HG03159 (cell line): ENCODE results near the gene RRH.
"Not testable (repeated sequence)": the region's sequence is repeated elsewhere in the genome, so short reads cannot be mapped to it uniquely, and the experiment has no call there.

Source experiments
- ATAC-seq: cut with Tn5 transposase; IDR thresholded peaks from one replicate; pipeline ENCODE4 v1.9.1; 2021; ENCODE audit warnings: mild to moderate bottlenecking, moderate library complexity; ENCODE audit not compliant: unreplicated experiment

The RRH gene

GRCh38 chr4:109827672-109828071 lies at the start of gene RRH:
Gene RRH, plus strand, starts transcription at chr4:109827972. Its CDS starts 56 bp downstream, at chr4:109828028.
- ATAC-seq = no peak

GRCh38 chr4:109782092-109782491 lies 45.7 kb upstream of the RRH start:
- ATAC-seq = not testable (repeated sequence)

- no peak for ATAC-seq
Observed at GRCh38 chr4:109786846-109787245, 40.9 kb upstream of the RRH start.

GRCh38 chr4:109787807-109788206 lies 40.0 kb upstream of the RRH start:
- no peak for ATAC-seq

GRCh38 chr4:109795059-109795458 lies 32.7 kb upstream of the RRH start:
- ATAC-seq = no peak

- ATAC-seq = no peak
Observed at GRCh38 chr4:109798866-109799265, 28.9 kb upstream of the RRH start.

- no peak for ATAC-seq
Observed at GRCh38 chr4:109801099-109801789, 26.5 kb upstream of the RRH start.

GRCh38 chr4:109801895-109802319 lies 25.9 kb upstream of the RRH start, which contains the start of gene CFI:
Gene CFI, minus strand, starts transcription at chr4:109801999. Its CDS starts 28 bp downstream, at chr4:109801971.
- ATAC-seq = no peak

GRCh38 chr4:109803924-109804571 lies 23.7 kb upstream of the RRH start:
- peak; percentile 77 for ATAC-seq

- ATAC-seq = no peak
Observed at GRCh38 chr4:109809655-109810054, 18.1 kb upstream of the RRH start.

- no peak for ATAC-seq
Observed at GRCh38 chr4:109810552-109811387, 17.0 kb upstream of the RRH start.

GRCh38 chr4:109811707-109812106 lies 16.1 kb upstream of the RRH start:
- ATAC-seq = no peak

GRCh38 chr4:109815151-109816081 lies 12.4 kb upstream of the RRH start, which contains the start of gene GAR1:
Gene GAR1, plus strand, starts transcription at chr4:109815762. Its CDS starts 403 bp downstream, at chr4:109816165.
- ATAC-seq = peak; percentile 98

- no peak for ATAC-seq
Observed at GRCh38 chr4:109816082-109816442, 11.7 kb upstream of the RRH start.

- ATAC-seq = no peak
Observed at GRCh38 chr4:109816894-109817293, 10.9 kb upstream of the RRH start.

- ATAC-seq = no peak
Observed at GRCh38 chr4:109818268-109818667, 9.5 kb upstream of the RRH start.

GRCh38 chr4:109820563-109820962 lies 7.2 kb upstream of the RRH start:
- no peak for ATAC-seq

GRCh38 chr4:109821185-109821584 lies 6.6 kb upstream of the RRH start:
- ATAC-seq = no peak

- peak; percentile 56 for ATAC-seq
Observed at GRCh38 chr4:109826719-109827118, 1.1 kb upstream of the RRH start.

GRCh38 chr4:109833756-109834155 lies 6.0 kb downstream of the RRH start:
- ATAC-seq = no peak
